ENCODE measurements around the gene GPC2. TPM values are rescaled to one million over a fixed set of nuclear protein-coding genes. Genes with fewer than 3 reads are reported as not detected.
"Not testable (repeated sequence)": the region's sequence is repeated elsewhere in the genome, so short reads cannot be mapped to it uniquely, and the experiment has no call there.

GPC2 gene
- total RNA-seq, 1 experiment from 2014 or later, result 5.0 TPM

GRCh38 chr7:100220586-100221230 lies 43.5 kb upstream of the GPC2 start:
- Histone ChIP-seq H3K4me1 (no peaks in the 10 kb centered on the region), H3K36me3 (ENCODE audit: control insufficient read depth, insufficient read depth, low read length) (no peaks in the 10 kb centered on the region), H3K9me3 (no peaks in the 10 kb centered on the region), H3K27me3 (replicated peaks; ENCODE audit: control insufficient read depth, insufficient read depth, low read length) (no peaks in the 10 kb centered on the region), H3K4me3 (ENCODE audit: low read depth, low read length) (no peak overlapping the region)
- Mint-ChIP-seq H3K27ac (ENCODE audit: unreplicated experiment) (no peak overlapping the region), H3K4me3 (ENCODE audit: unreplicated experiment) (no peak overlapping the region), H3K36me3 (ENCODE audit: insufficient read depth, unreplicated experiment) (peaks cover 15% of the 10 kb centered on the region), H3K4me1 (ENCODE audit: low read depth, unreplicated experiment) (no peaks in the 10 kb centered on the region), H3K9me3 (ENCODE audit: unreplicated experiment) (no peaks in the 10 kb centered on the region), H3K27me3 (ENCODE audit: insufficient read depth, unreplicated experiment) (no peaks in the 10 kb centered on the region)
- TF ChIP-seq, protein P1, sequence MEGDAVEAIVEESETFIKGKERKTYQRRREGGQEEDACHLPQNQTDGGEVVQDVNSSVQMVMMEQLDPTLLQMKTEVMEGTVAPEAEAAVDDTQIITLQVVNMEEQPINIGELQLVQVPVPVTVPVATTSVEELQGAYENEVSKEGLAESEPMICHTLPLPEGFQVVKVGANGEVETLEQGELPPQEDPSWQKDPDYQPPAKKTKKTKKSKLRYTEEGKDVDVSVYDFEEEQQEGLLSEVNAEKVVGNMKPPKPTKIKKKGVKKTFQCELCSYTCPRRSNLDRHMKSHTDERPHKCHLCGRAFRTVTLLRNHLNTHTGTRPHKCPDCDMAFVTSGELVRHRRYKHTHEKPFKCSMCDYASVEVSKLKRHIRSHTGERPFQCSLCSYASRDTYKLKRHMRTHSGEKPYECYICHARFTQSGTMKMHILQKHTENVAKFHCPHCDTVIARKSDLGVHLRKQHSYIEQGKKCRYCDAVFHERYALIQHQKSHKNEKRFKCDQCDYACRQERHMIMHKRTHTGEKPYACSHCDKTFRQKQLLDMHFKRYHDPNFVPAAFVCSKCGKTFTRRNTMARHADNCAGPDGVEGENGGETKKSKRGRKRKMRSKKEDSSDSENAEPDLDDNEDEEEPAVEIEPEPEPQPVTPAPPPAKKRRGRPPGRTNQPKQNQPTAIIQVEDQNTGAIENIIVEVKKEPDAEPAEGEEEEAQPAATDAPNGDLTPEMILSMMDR (IDR thresholded peaks at IDR 0.05; ENCODE audit: insufficient read depth in 1 of 2, low read depth in 1 of 2, low read length in 1 of 2, severe bottlenecking in 1 of 2, unreplicated experiment in 1 of 2), result no peak
- intact Hi-C loops (cut with micrococcal nuclease; ENCODE audit: unreplicated experiment), result no loop called here
- ChIA-PET CTCF (no interaction called here), POLR2A (no interaction called here)
- BruUV-seq (replicated peaks), result no TSS peak
- no peak for DNase-seq

GRCh38 chr7:100219801-100220585 lies 42.8 kb upstream of the GPC2 start, which contains the start of gene PVRIG:
Gene PVRIG (plus strand): TSS chr7:100219949. CDS start chr7:100219971, 22 bp downstream.
- POLR2A ChIA-PET; H3K4me3 ChIP-seq (ENCODE audit: low read depth, low read length); H3K27me3 ChIP-seq (replicated peaks; ENCODE audit: control insufficient read depth, insufficient read depth, low read length); H3K9me3 ChIP-seq; H3K4me1 Mint-ChIP-seq (ENCODE audit: low read depth, unreplicated experiment); H3K36me3 ChIP-seq (ENCODE audit: control insufficient read depth, insufficient read depth, low read length); H3K4me1 ChIP-seq; H3K27ac Mint-ChIP-seq (ENCODE audit: unreplicated experiment); intact Hi-C loops (cut with micrococcal nuclease; ENCODE audit: unreplicated experiment); H3K9me3 Mint-ChIP-seq (ENCODE audit: unreplicated experiment); H3K27me3 Mint-ChIP-seq (ENCODE audit: insufficient read depth, unreplicated experiment); DNase-seq; CTCF ChIA-PET; H3K4me3 Mint-ChIP-seq (ENCODE audit: unreplicated experiment); BruUV-seq (replicated peaks): not testable (repeated sequence)
- peaks cover 22% of the 10 kb centered on the region for H3K36me3 Mint-ChIP-seq (ENCODE audit: insufficient read depth, unreplicated experiment)

DNA sequence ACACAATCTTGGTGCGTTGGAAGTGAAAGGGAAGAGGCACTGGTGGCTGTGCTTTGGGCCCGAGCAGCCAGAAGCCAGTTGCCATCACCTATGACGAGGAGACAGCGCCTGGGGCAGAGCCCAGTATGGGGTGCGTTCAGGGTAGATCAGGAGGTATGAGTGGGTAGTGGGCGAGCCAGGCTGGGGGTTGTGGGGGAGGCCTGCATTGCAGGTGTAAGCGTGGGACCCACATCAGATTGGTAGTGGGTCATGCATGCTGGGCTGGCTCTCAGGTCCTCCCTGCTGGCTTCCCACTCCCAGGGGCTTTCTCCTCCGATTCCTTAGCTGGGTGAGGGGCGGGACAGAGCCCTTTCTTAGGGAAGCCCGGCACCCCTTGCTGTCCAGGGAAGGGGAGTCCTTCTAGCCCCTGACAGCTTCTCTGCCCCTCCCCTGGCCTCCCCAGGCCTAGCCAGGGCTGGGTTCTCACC lies 42.1 kb upstream of the GPC2 start:
- no peak overlapping the region for H3K4me3 Mint-ChIP-seq (ENCODE audit: unreplicated experiment)
- H3K4me1 ChIP-seq, result no peaks in the 10 kb centered on the region
- no peaks in the 10 kb centered on the region for H3K9me3 ChIP-seq
- no peaks in the 10 kb centered on the region for H3K27me3 Mint-ChIP-seq (ENCODE audit: insufficient read depth, unreplicated experiment)
- peaks cover 22% of the 10 kb centered on the region for H3K36me3 Mint-ChIP-seq (ENCODE audit: insufficient read depth, unreplicated experiment)
- no peaks in the 10 kb centered on the region for H3K36me3 ChIP-seq (ENCODE audit: control insufficient read depth, insufficient read depth, low read length)
- H3K27ac Mint-ChIP-seq (ENCODE audit: unreplicated experiment), result no peak overlapping the region
- POLR2A ChIA-PET, result no interaction called here
- H3K4me3 ChIP-seq (ENCODE audit: low read depth, low read length), result no peak overlapping the region
- H3K4me1 Mint-ChIP-seq (ENCODE audit: low read depth, unreplicated experiment), result no peaks in the 10 kb centered on the region
- CTCF ChIA-PET, result interaction anchor here (1.7 kb wide), 1 partner anchor 88 kb away, joined by 7 read pairs; no protein-coding TSS in a partner anchor
- intact Hi-C loops (cut with micrococcal nuclease; ENCODE audit: unreplicated experiment), result no loop called here
- H3K27me3 ChIP-seq (replicated peaks; ENCODE audit: control insufficient read depth, insufficient read depth, low read length), result no peaks in the 10 kb centered on the region
- BruUV-seq (replicated peaks), result no TSS peak
- TF ChIP-seq, protein P1 (IDR thresholded peaks at IDR 0.05; ENCODE audit: insufficient read depth in 1 of 2, low read depth in 1 of 2, low read length in 1 of 2, severe bottlenecking in 1 of 2, unreplicated experiment in 1 of 2), result no peak
- H3K9me3 Mint-ChIP-seq (ENCODE audit: unreplicated experiment), result no peaks in the 10 kb centered on the region
- DNase-seq, result no peak

Measured in Caco-2 (cell line).